Common myeloid progenitor, CD34-positive (primary cell): ENCODE measurements around the gene TACR2.
"Not testable (repeated sequence)": the region's sequence is repeated elsewhere in the genome, so short reads cannot be mapped to it uniquely, and the experiment has no call there.

Experiments used
- CTCF ChIA-PET: fragments of 350-600 bp; sonication (Branson Sonifier 250); formaldehyde crosslinking; loops from one replicate; lab custom pipeline; 2021; ENCODE audit warnings: antibody characterized with exemption; lab: Charles Lee
- POLR2A ChIA-PET: fragments of 350-600 bp; sonication (Branson Sonifier 250); formaldehyde crosslinking; loops from one replicate; lab custom pipeline; 2021; ENCODE audit warnings: antibody characterized with exemption; lab: Charles Lee
- DNase-seq, 3 donors: peaks; one replicate each; pipeline versions ENCODE4 v3.0.0 to v3.0.0-alpha.2; 2013
- H3K27ac ChIP-seq, 2 experiments: 1 replicate in 1 of 2; 2 replicates in 1 of 2; pipeline ENCODE4 v1.7.0; 2013; ENCODE audit warnings: inconsistent platforms in 2 of 2, low read length in 2 of 2, mild to moderate bottlenecking in 2 of 2, low read depth in 1 of 2, moderate library complexity in 1 of 2; ENCODE audit not compliant: severe bottlenecking in 2 of 2, insufficient read depth in 1 of 2, poor library complexity in 1 of 2
- H3K27me3 ChIP-seq, 5 experiments: replicated peaks in 2 of 5; 1 replicate in 3 of 5; 2 replicates in 2 of 5; pipeline versions ENCODE4 v1.6.1 to v1.7.0; 2013; ENCODE audit warnings: low read length in 4 of 5, mild to moderate bottlenecking in 2 of 5, moderate library complexity in 2 of 5, inconsistent platforms in 1 of 5; ENCODE audit not compliant: insufficient read depth in 5 of 5, control insufficient read depth in 4 of 5
- H3K36me3 ChIP-seq, 4 experiments: 1 replicate in 2 of 4; 2 replicates in 2 of 4; pipeline versions ENCODE4 v1.6.1 to v1.7.0; 2013; ENCODE audit warnings: low read length in 3 of 4, control low read depth in 1 of 4, mild to moderate bottlenecking in 1 of 4; ENCODE audit not compliant: control insufficient read depth in 4 of 4, insufficient read depth in 4 of 4
- H3K4me1 ChIP-seq, 4 experiments: 1 replicate in 3 of 4; 2 replicates in 1 of 4; pipeline versions ENCODE4 v1.6.1 to v1.7.1; 2013; ENCODE audit warnings: low read length in 3 of 4, mild to moderate bottlenecking in 3 of 4, control low read depth in 1 of 4, inconsistent platforms in 1 of 4, moderate library complexity in 1 of 4; ENCODE audit not compliant: control insufficient read depth in 4 of 4, insufficient read depth in 4 of 4; ENCODE audit errors: control extremely low read depth in 1 of 4
- H3K4me3 ChIP-seq, 7 experiments: 1 replicate in 4 of 7; 2 replicates in 3 of 7; pipeline versions ENCODE4 v1.5.1 to v1.7.0; 2013; ENCODE audit warnings: mild to moderate bottlenecking in 7 of 7, low read length in 6 of 7, moderate library complexity in 6 of 7, inconsistent platforms in 2 of 7, low read depth in 2 of 7, control low read depth in 1 of 7; ENCODE audit not compliant: insufficient read depth in 4 of 7, control insufficient read depth in 1 of 7; ENCODE audit errors: extremely low read depth in 1 of 7
- H3K9me3 ChIP-seq, 5 experiments: 1 replicate in 4 of 5; 2 replicates in 1 of 5; pipeline versions ENCODE4 v1.6.1 to v1.7.1; 2013; ENCODE audit warnings: low read length in 4 of 5, mild to moderate bottlenecking in 2 of 5, inconsistent platforms in 1 of 5, low read depth in 1 of 5, moderate library complexity in 1 of 5; ENCODE audit not compliant: control insufficient read depth in 4 of 5, insufficient read depth in 2 of 5; ENCODE audit errors: control extremely low read depth in 1 of 5
- WGBS: methylation state at CpG from one replicate; pipeline ENCODE4 v1.1.5; 2013; ENCODE audit not compliant: insufficient coverage; 5-methylcytosine and 5-hydroxymethylcytosine counted together

Gene TACR2

DNA sequence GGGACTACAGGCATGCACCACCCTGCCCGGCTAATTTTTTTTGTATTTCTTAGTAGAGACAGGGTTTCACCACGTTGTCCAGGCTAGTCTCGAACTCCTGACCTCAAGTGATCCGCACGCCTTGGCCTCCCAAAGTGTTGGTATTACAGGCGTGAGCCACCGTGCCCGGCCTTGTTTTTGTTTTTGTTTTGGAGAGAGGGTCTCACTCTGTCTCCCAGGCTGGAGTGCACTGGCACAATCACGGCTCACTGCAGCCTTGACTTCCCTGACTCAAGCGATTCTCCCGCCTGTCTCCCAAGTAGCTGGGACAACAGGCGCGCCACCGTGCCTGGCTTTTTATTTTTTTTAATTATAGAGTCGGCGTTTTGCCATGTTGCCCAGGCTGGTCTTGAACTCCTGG is 33.7 kb upstream of the TACR2 start:
- Histone ChIP-seq H3K27me3 (peaks cover 0 to 26% (median 4%) of the 10 kb centered on the region in 5 experiments), H3K4me1 (peaks cover 5 to 27% (median 14%) of the 10 kb centered on the region in 4 experiments)
- DNase-seq, H3K36me3 ChIP-seq, H3K4me3 ChIP-seq, H3K27ac ChIP-seq, POLR2A ChIA-PET, H3K9me3 ChIP-seq: not testable (repeated sequence)
- WGBS, result 92% methylated on average over 14 of the region's 16 CpGs
- CTCF ChIA-PET, result interaction anchor here (1.2 to 2.9 kb wide), 7 partner anchors 7 to 64 kb away, joined by 3 to 12 read pairs (median 5); no protein-coding TSS in a partner anchor

DNA sequence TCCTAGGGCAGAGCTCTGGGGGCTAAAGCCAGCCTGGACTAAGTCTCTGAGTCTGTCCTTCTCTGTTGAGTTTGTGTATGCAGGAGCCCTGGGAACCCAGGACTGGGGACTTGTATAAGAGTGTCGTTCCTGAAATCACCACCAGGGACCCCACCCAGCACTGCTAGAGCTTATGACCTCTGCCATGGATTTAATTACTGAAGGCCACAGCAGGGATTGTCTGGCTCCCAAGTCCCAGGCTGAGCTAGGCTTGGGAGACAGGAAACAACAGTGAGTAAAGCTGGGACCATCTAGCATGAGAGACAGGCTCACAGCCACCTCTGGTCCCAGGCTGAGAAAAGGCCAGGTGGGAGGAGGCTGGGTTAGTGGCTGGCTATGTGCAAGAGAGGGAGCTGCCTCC is 33.1 kb upstream of the TACR2 start:
- Histone ChIP-seq H3K27me3 (peaks cover 0 to 26% (median 4%) of the 10 kb centered on the region in 5 experiments), H3K27ac (no peak overlapping the region), H3K36me3 (no peaks in the 10 kb centered on the region), H3K9me3 (no peaks in the 10 kb centered on the region), H3K4me3 (no peak overlapping the region), H3K4me1 (peaks cover 5 to 25% (median 14%) of the 10 kb centered on the region in 4 experiments)
- POLR2A ChIA-PET, result no interaction called here
- 33% methylated on average over 1 of the region's 1 CpG for WGBS
- DNase-seq, result peak; percentile 58 to 75 (median 70)
- CTCF ChIA-PET, result interaction anchor here (1.1 to 2.9 kb wide), 11 partner anchors 8 to 193 kb away, joined by 3 to 12 read pairs (median 4); partner anchors contain the start of gene TACR2

DNA sequence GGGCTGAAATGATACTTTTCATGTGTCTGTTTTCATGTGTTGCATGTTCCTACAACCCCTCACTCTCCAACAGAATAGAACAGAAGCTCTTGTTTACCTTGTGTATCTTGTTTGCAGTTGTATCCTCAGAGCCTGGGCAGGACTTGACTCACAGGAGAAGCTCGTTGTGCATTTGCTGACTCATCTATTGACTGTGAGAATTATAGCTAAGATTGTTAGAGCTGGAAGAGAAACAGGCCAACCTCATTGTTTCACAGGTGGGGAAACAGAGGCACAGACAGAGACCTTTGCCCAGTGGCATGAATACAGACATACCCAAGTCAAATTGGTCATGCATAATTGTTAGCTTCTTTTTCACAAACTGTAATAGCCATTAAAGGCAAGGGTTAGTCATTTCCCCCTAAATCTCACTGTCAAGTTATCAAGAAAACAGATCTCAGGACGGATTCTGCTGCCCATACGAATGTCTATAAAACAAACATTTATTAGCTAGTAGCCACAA is 30.0 kb upstream of the TACR2 start:
- no peak overlapping the region for H3K4me3 ChIP-seq

GRCh38 chr10:69446229-69446628 is 29.5 kb upstream of the TACR2 start:
- H3K4me3 ChIP-seq, result no peak overlapping the region
- H3K36me3 ChIP-seq, result no peaks in the 10 kb centered on the region
- H3K4me1 ChIP-seq, result peaks cover 4 to 13% (median 6%) of the 10 kb centered on the region in 4 experiments
- H3K27ac ChIP-seq, result no peak overlapping the region
- ChIA-PET CTCF (interaction anchor here (0.9 to 1.5 kb wide), 5 partner anchors 20 to 68 kb away, joined by 3 to 6 read pairs (median 3); no protein-coding TSS in a partner anchor), POLR2A (interaction anchor here (0.6 kb wide), 1 partner anchor 198 kb away, joined by 4 read pairs; no protein-coding TSS in a partner anchor)
- H3K9me3 ChIP-seq, result no peaks in the 10 kb centered on the region
- DNase-seq, result no peak
- peaks cover 0 to 6% (median 2%) of the 10 kb centered on the region in 5 experiments for H3K27me3 ChIP-seq

More for the DNA sequence above, 30.0 kb upstream of the TACR2 start:
- peaks cover 0 to 11% (median 2%) of the 10 kb centered on the region in 5 experiments for H3K27me3 ChIP-seq
- POLR2A ChIA-PET, result interaction anchor here (0.6 to 0.9 kb wide), 2 partner anchors 45 to 198 kb away, joined by 3 to 4 read pairs; no protein-coding TSS in a partner anchor
- 38% methylated on average over 2 of the region's 3 CpGs for WGBS
- CTCF ChIA-PET, result interaction anchor here (0.9 to 1.7 kb wide), 8 partner anchors 19 to 68 kb away, joined by 3 to 6 read pairs (median 3); partner anchors contain the start of gene TACR2
- H3K4me1 ChIP-seq, result peaks cover 5 to 18% (median 10%) of the 10 kb centered on the region in 4 experiments
- no peaks in the 10 kb centered on the region for H3K36me3 ChIP-seq
- peak in 2 of 3 donors; percentile 50 to 51 for DNase-seq
- no peaks in the 10 kb centered on the region for H3K9me3 ChIP-seq
- no peak overlapping the region for H3K27ac ChIP-seq

- Histone ChIP-seq H3K36me3 (no peaks in the 10 kb centered on the region), H3K27ac (no peak overlapping the region), H3K9me3 (no peaks in the 10 kb centered on the region), H3K4me3 (no peak overlapping the region), H3K4me1 (peaks cover 0 to 7% (median 0%) of the 10 kb centered on the region in 4 experiments), H3K27me3 (peaks cover 0 to 1% (median 0%) of the 10 kb centered on the region in 5 experiments)
- ChIA-PET CTCF (interaction anchor here (1.1 kb wide), 1 partner anchor 17 kb away, joined by 3 read pairs; no protein-coding TSS in a partner anchor), POLR2A (no interaction called here)
- WGBS, result 94% methylated on average over 4 of the region's 4 CpGs
- no peak for DNase-seq
Measured at GRCh38 chr10:69445041-69445440, 28.3 kb upstream of the TACR2 start.

DNA sequence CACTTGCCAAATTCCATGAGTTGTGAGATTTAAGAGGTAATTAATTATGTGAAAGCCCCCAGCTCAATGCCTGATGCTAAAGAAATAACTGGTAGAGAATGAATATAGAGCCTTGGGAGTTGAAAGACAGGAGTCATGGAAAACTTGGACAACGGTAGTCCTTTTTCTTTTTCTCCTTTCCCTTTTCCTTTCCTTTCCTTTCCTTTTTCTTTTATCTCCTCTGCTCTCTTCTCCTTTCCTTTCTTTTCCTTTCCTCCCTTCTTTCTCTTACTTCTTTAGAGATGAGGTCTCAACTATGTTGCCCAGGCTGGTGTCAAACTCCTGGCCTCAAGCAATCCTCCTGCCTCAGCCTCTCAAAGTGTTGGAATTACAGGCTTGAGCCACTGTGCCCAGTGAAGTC is 26.6 kb upstream of the TACR2 start:
- POLR2A ChIA-PET, result no interaction called here
- Histone ChIP-seq H3K27ac (no peak overlapping the region), H3K4me1 (peaks cover 0 to 16% (median 0%) of the 10 kb centered on the region in 4 experiments), H3K4me3 (no peak overlapping the region), H3K27me3 (no peaks in the 10 kb centered on the region), H3K36me3 (no peaks in the 10 kb centered on the region), H3K9me3 (no peaks in the 10 kb centered on the region)
- no CpG with 5 or more reads among the region's 1 CpG for WGBS
- CTCF ChIA-PET, result interaction anchor here (0.6 kb wide), 1 partner anchor 1068 kb away, joined by 5 read pairs; no protein-coding TSS in a partner anchor
- no peak for DNase-seq
